ENCODE results near the gene ZNF594. TPM values are rescaled to one million over a fixed set of nuclear protein-coding genes. Genes with fewer than 3 reads are reported as not detected.
A peak's percentile ranks its signal among the peaks of the same experiment; 100 is the strongest.

ZNF594 gene
- total and polyA plus RNA-seq, 10 of the 15 experiments (the other 5 are each of a cell fraction or from before 2014, with no cell fraction given), result 0.98 to 14.3 (median 11.1) TPM

GRCh38 chr17:5226940-5227878, 35.5 kb upstream of the ZNF594 start (continued):
- TF ChIP-seq CUX1 (IDR thresholded peaks at IDR 0.05; ENCODE audit: insufficient replicate concordance, low read depth, low read length) (no peak), BCL3 (IDR thresholded peaks at IDR 0.05; ENCODE audit: borderline replicate concordance, insufficient read depth, low read depth, low read length, poor library complexity, severe bottlenecking) (peak; percentile 78), GABPA (IDR thresholded peaks at IDR 0.05; ENCODE audit: low read depth) (0 out of 2 replicates have a peak, but pooled peaks have one; percentile 35), CEBPB (IDR thresholded peaks at IDR 0.05; ENCODE audit: borderline replicate concordance in 1 of 2, low read depth in 2 of 2, low read length in 2 of 2) (peak in 1 of 2 experiments; percentile 46; a peak in 1 of 4 replicates), EGR1 (IDR thresholded peaks at IDR 0.05; ENCODE audit: borderline replicate concordance in 1 of 2, low read depth in 2 of 2, low read length in 2 of 2) (peak in 1 of 2 experiments; percentile 92; a peak in 2 of 3 replicates), NKRF (conservative IDR thresholded peaks at IDR 0.05) (no peak), IRF4 (IDR thresholded peaks at IDR 0.05; ENCODE audit: low read depth, low read length) (peak; percentile 77), TCF7 (IDR thresholded peaks at IDR 0.05; ENCODE audit: borderline replicate concordance) (no peak), MTA3 (IDR thresholded peaks at IDR 0.05; ENCODE audit: borderline replicate concordance, low read length) (peak; percentile 28), ATF7 (IDR thresholded peaks at IDR 0.05; ENCODE audit: low read depth) (peak; percentile 81), ZNF687 (IDR thresholded peaks at IDR 0.05) (peak; percentile 92), NBN (IDR thresholded peaks at IDR 0.05) (peak; percentile 92; the same call in 1 of the 2 replicates), STAT3 (IDR thresholded peaks at IDR 0.05; ENCODE audit: low read depth, low read length) (no peak)

Data from GM12878 (cell line).